Measurements from ENCODE around the gene TFAP2A. TPM values are rescaled to one million over a fixed set of nuclear protein-coding genes. Genes with fewer than 3 reads are reported as not detected.

Gene TFAP2A
- total and polyA plus RNA-seq, 11 donors = 0.11 to 1.4 (median 0.30) TPM; not detected in 1

DNA sequence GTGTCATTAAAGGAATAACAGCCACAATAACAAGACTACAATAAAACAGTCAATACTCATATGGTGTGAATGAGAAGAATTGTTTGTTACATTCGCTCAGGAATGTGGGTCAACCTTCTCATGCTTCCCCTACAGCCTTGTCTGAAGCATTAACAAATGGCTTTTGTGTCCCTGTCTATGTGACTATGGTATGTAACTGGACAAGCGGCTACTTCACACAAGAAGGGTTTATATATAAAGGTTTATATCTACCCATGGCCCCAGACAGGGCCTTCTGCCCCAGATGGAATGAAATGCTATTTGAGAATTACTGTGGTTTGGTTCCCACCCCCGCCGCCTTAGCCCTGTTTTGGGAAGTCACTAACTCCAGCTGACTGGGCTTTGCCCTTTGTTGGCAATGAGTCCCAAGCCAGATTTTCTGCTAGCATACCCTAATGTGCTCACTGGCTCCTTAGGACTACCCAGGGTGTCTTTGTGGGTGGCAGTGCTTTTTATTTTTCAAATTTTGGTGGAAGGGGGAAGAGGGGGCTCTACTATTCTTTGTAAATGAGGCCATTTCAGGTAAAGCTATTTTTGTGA is 39.4 kb downstream of the TFAP2A start:
- 85 to 91% (median 88%) methylated on average over 4 of the region's 4 CpGs for WGBS, 4 donors
- H3K36me3 ChIP-seq = no peaks in the 10 kb centered on the region
- no peak for TF ChIP-seq POLR2A (IDR thresholded peaks at IDR 0.05)
- TF ChIP-seq, protein P1, sequence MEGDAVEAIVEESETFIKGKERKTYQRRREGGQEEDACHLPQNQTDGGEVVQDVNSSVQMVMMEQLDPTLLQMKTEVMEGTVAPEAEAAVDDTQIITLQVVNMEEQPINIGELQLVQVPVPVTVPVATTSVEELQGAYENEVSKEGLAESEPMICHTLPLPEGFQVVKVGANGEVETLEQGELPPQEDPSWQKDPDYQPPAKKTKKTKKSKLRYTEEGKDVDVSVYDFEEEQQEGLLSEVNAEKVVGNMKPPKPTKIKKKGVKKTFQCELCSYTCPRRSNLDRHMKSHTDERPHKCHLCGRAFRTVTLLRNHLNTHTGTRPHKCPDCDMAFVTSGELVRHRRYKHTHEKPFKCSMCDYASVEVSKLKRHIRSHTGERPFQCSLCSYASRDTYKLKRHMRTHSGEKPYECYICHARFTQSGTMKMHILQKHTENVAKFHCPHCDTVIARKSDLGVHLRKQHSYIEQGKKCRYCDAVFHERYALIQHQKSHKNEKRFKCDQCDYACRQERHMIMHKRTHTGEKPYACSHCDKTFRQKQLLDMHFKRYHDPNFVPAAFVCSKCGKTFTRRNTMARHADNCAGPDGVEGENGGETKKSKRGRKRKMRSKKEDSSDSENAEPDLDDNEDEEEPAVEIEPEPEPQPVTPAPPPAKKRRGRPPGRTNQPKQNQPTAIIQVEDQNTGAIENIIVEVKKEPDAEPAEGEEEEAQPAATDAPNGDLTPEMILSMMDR (IDR thresholded peaks at IDR 0.05) = no peak
- H3K4me1 ChIP-seq = no peaks in the 10 kb centered on the region
- DNase-seq (no peak), ATAC-seq (no peak)
- intact Hi-C loops (cut with DNase I) = no loop called here
- H3K9me3 ChIP-seq = no peaks in the 10 kb centered on the region
- no peak overlapping the region for H3K4me3 ChIP-seq
- H3K27ac ChIP-seq = no peak overlapping the region
- H3K27me3 ChIP-seq = peaks cover 5 to 37% (median 17%) of the 10 kb centered on the region in 9 donors

DNA sequence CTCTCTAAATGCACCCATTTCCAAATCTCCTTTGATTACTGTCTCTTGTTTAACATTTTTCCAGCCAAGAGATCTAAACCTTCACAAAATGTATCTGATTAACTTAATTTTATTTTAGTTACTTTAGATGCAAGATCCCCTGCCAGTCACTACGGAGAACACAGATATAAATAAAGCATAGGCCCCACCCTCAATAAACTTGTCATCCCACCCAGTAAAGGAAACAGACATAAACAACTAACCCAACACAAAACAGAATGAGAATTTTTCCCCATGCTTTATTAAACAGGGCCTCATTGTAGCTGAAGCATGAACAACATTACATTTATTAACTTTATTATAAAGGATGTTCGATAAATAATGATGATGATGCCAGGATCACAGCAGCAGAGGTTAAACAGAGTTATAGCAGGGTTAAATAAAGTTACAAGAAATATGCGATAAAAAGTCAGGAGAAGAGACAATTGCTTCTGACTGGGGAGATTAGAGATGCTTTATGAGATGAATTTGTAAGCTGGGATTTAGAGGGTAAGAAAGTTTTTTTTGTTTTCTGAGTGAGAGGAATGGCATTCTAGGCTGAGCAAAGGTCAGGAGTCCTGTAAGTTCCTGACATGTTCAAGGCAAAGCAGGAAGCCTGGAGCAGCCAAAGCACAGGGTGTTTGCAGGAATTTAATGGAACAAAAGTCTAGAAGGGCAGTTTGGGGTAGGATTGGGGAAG is 41.1 kb downstream of the TFAP2A start:
- TF ChIP-seq, protein P1 (IDR thresholded peaks at IDR 0.05) = no peak
- TF ChIP-seq POLR2A (IDR thresholded peaks at IDR 0.05) = no peak
- 53 to 62% (median 56%) methylated on average over 3 of the region's 3 CpGs for WGBS, 4 donors
- no peaks in the 10 kb centered on the region for H3K4me1 ChIP-seq
- DNase-seq (no peak), ATAC-seq (no peak)
- H3K4me3 ChIP-seq = no peak overlapping the region
- peaks cover 0 to 28% (median 9%) of the 10 kb centered on the region in 9 donors for H3K27me3 ChIP-seq
- no peaks in the 10 kb centered on the region for H3K36me3 ChIP-seq
- intact Hi-C loops (cut with DNase I) = no loop called here
- no peaks in the 10 kb centered on the region for H3K9me3 ChIP-seq
- H3K27ac ChIP-seq = no peak overlapping the region

DNA sequence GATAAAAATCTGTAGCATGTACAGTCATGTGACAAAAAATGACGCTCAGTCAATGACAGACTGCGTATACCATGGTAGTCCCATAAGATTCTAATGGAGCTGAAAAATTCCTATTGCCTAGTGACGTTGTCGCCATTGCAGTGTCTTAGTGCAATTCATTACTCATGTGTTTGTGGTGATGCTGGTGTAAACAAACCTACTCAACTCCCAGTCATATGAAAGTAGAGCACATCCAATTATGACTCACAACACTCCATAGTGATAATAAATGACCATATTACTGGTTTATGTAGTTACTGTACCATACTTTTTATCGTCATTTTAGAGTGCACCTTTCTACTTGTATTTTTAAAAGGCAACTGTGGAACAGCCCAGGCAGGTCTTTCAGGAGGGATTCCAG is 45.0 kb downstream of the TFAP2A start:
- ATAC-seq = no peak
- H3K4me1 ChIP-seq = no peaks in the 10 kb centered on the region
- no peaks in the 10 kb centered on the region for H3K36me3 ChIP-seq
- no peak overlapping the region for H3K27ac ChIP-seq
- no peaks in the 10 kb centered on the region for H3K9me3 ChIP-seq
- TF ChIP-seq POLR2A (IDR thresholded peaks at IDR 0.05) = no peak
- TF ChIP-seq, protein P1 (IDR thresholded peaks at IDR 0.05) = no peak
- peaks cover 0 to 22% (median 0%) of the 10 kb centered on the region in 9 donors for H3K27me3 ChIP-seq
- WGBS, 4 donors = 81 to 92% (median 87%) methylated on average over 5 of the region's 5 CpGs
- intact Hi-C loops (cut with DNase I) = no loop called here
- H3K4me3 ChIP-seq = no peak overlapping the region
- DNase-seq = no peak

DNA sequence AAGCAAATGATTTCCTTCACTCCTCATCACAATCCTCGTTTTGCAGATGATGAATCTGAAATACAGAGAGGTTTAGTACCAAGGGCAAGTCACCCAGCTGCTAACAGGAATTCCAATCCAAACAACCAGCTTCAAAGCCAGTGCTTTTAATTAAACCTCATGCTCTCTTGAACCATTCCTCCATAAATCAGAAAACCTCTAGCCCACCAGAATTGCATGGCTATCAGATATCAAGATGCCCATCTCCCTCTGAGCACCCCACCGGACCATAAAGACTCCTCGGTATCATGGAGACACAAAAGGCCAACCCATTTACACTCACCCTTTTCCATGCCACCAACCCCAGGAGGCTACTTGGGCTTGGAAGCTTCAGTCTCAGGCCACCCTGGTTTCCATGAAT is 46.0 kb downstream of the TFAP2A start:
- ATAC-seq = no peak
- Histone ChIP-seq H3K4me3 (no peak overlapping the region), H3K27ac (no peak overlapping the region), H3K9me3 (peaks cover 0 to 4% (median 0%) of the 10 kb centered on the region in 12 donors), H3K4me1 (no peaks in the 10 kb centered on the region), H3K27me3 (peaks cover 0 to 22% (median 0%) of the 10 kb centered on the region in 9 donors), H3K36me3 (no peaks in the 10 kb centered on the region)
- 58 to 73% (median 61%) methylated on average over 3 of the region's 3 CpGs for WGBS, 4 donors
- intact Hi-C loops (cut with DNase I) = no loop called here
- TF ChIP-seq, protein P1 (IDR thresholded peaks at IDR 0.05) = no peak
- no peak for TF ChIP-seq POLR2A (IDR thresholded peaks at IDR 0.05)
- no peak for DNase-seq

Data from heart left ventricle (tissue), 16 donors.